SK-N-MC (cell line): ENCODE measurements around the gene TIMM29.

Source experiments
- EZH2 ChIP-seq: fragments of 200-600 bp; sonication (generic); IDR thresholded peaks from one replicate; pipeline ENCODE4 v1.6.1; 2017; ENCODE audit warnings: antibody characterized with exemption
- FOXP2 ChIP-seq: optimal IDR thresholded peaks from 2 replicates; pipeline ENCODE3; 2011; ENCODE audit warnings: mild to moderate bottlenecking, moderate library complexity; ENCODE audit not compliant: insufficient read depth; ENCODE audit errors: extremely low read length, control extremely low read depth
- POLR2AphosphoS5 ChIP-seq: IDR thresholded peaks from 2 replicates; pipeline ENCODE4 v1.6.1; 2012; ENCODE audit warnings: mild to moderate bottlenecking, low read depth, low read length, borderline replicate concordance

DNA sequence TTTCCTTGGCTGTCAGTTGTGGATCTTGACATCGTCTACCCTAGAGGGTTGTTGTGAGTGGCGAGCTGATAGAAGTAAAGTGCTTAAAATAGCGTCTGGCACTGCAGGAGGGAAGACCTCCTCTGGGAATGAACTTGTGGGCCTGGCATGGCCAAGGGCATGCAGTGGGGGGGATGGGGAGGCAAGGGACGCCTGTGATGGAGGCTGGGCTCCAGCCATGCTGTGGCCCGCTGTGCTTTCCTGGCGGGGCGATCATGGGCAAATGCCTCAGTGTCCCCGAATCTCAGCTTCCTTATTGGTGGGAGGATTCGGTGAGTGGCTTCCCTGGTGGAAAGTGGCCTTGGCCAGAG is 46.5 kb upstream of the TIMM29 start:
- TF ChIP-seq EZH2 (no peak), POLR2AphosphoS5 (no peak), FOXP2 (no peak)
